ENCODE data around the gene DGKB.

The DGKB gene

GRCh38 chr7:14137676-14138075 lies 764.9 kb downstream of the DGKB start:
- TF ChIP-seq CTCF (IDR thresholded peaks at IDR 0.05; ENCODE audit: insufficient read depth, low read length) (no peak), POLR2AphosphoS5 (IDR thresholded peaks at IDR 0.05; ENCODE audit: low read depth) (no peak), GABPA (IDR thresholded peaks at IDR 0.05; ENCODE audit: low read depth) (no peak), SPI1 (IDR thresholded peaks at IDR 0.05; ENCODE audit: borderline replicate concordance, low read depth) (no peak), REST (IDR thresholded peaks at IDR 0.05; ENCODE audit: insufficient replicate concordance, low read depth) (no peak)

DNA sequence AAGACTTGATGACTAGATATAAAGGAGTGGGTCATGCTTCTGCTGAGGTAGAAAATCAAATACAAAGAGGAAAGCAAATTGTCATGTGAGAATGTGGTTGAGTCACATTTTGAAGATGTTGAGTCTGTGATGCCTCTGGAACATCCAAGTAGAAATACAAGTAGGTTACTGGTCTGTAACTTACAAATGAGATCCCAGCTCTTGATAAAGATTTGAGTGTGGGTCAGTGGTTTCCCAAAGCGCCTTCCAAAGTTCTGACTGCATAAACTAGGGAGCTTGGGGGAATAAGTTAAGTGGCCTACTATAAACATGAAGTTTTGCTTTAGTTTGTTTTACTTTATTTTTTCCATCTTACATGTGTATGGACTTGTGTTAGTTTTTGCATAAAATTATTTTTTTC lies 768.8 kb downstream of the DGKB start:
- H3K4me3 ChIP-seq (replicated peaks; ENCODE audit: insufficient read depth, low read length): no peak overlapping the region
- no peaks in the 10 kb centered on the region for H3K27me3 ChIP-seq (ENCODE audit: insufficient read depth, poor library complexity, severe bottlenecking)
- no peak for DNase-seq (ENCODE audit: low read depth in 1 of 2, low spot score in 1 of 2)
- no peak for TF ChIP-seq POLR2AphosphoS5 (IDR thresholded peaks at IDR 0.05; ENCODE audit: low read depth)
- no peak for TF ChIP-seq GABPA (IDR thresholded peaks at IDR 0.05; ENCODE audit: low read depth)
- no peak for TF ChIP-seq REST (IDR thresholded peaks at IDR 0.05; ENCODE audit: insufficient replicate concordance, low read depth)
- TF ChIP-seq SPI1 (IDR thresholded peaks at IDR 0.05; ENCODE audit: borderline replicate concordance, low read depth): no peak
- no peak for TF ChIP-seq CTCF (IDR thresholded peaks at IDR 0.05; ENCODE audit: insufficient read depth, low read length)
- no peak overlapping the region for H3K27ac ChIP-seq (replicated peaks)

More at GRCh38 chr7:14137676-14138075, 764.9 kb downstream of the DGKB start:
- DNase-seq (ENCODE audit: low read depth in 1 of 2, low spot score in 1 of 2): no peak
- no peak overlapping the region for H3K27ac ChIP-seq (replicated peaks)
- no peak overlapping the region for H3K4me3 ChIP-seq (replicated peaks; ENCODE audit: insufficient read depth, low read length)
- no peaks in the 10 kb centered on the region for H3K27me3 ChIP-seq (ENCODE audit: insufficient read depth, poor library complexity, severe bottlenecking)

DNA sequence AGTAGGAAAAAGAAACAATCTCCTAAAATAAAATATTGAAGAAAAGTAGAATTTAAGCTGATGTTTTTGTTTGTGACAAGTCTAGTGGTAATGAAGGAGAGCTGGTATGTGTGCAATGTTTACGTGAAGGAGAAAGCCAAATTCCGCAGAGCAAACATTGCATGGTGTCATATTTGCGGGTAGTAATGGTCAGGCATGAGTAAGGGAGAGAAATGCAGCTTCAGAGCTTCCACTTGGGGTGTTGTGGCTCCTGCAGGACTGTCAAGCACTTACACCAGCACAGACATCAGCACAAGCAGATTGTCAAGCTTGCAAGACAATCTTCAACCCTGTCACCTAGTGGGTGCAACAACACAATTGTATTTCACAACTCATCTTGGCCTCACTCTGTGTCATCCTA lies 776.6 kb downstream of the DGKB start:
- no peaks in the 10 kb centered on the region for H3K27me3 ChIP-seq (ENCODE audit: insufficient read depth, poor library complexity, severe bottlenecking)
- TF ChIP-seq SPI1 (IDR thresholded peaks at IDR 0.05; ENCODE audit: borderline replicate concordance, low read depth) (no peak), CTCF (IDR thresholded peaks at IDR 0.05; ENCODE audit: insufficient read depth, low read length) (no peak), GABPA (IDR thresholded peaks at IDR 0.05; ENCODE audit: low read depth) (no peak), POLR2AphosphoS5 (IDR thresholded peaks at IDR 0.05; ENCODE audit: low read depth) (no peak), REST (IDR thresholded peaks at IDR 0.05; ENCODE audit: insufficient replicate concordance, low read depth) (no peak)
- no peak overlapping the region for H3K27ac ChIP-seq (replicated peaks)
- no peak for DNase-seq (ENCODE audit: low read depth in 1 of 2, low spot score in 1 of 2)
- no peak overlapping the region for H3K4me3 ChIP-seq (replicated peaks; ENCODE audit: insufficient read depth, low read length)
